ENCODE data around the gene CTAG2. TPM values are rescaled to one million over a fixed set of nuclear protein-coding genes. Genes with fewer than 3 reads are reported as not detected.
"Not testable (repeated sequence)": the region's sequence is repeated elsewhere in the genome, so short reads cannot be mapped to it uniquely, and the experiment has no call there.

The CTAG2 gene
- total RNA-seq, 2 donors from 2014 or later: not detected

DNA sequence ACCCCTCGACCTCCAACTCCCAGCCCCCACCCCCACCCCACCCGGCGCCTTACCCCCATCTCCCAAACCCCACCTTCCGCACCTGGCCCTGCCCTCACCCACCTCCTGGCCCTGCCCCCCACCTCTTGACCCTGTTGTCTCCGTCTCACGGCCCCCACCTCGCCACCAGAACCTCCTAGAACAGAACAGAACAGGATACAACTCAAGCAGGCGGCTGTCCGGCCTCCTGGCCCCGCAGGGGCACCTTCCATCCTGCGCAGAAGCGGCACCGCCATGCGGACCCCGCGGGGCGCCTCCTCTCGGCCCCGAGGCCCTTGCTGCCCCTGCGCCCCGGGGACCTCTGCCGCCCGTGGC lies 354 bp downstream of the CTAG2 start:
- H3K27me3 ChIP-seq (replicated peaks; ENCODE audit: insufficient read depth): no peaks in the 10 kb centered on the region
- H3K36me3 ChIP-seq: no peaks in the 10 kb centered on the region
- no peaks in the 10 kb centered on the region for H3K4me1 ChIP-seq (ENCODE audit: control insufficient read depth in 1 of 2, low read depth in 2 of 2)
- DNase-seq (ENCODE audit: low spot score) (no peak), ATAC-seq (ENCODE audit: insufficient number of reproducible peaks, low FRiP score, low read depth) (no peak)
- no peak for TF ChIP-seq CTCF (IDR thresholded peaks at IDR 0.05)
- H3K27ac ChIP-seq: no peak overlapping the region
- H3K9me3 ChIP-seq: no peaks in the 10 kb centered on the region
- H3K4me3 ChIP-seq: no peak overlapping the region

- H3K36me3 ChIP-seq: no peaks in the 10 kb centered on the region
- H3K27me3 ChIP-seq (replicated peaks; ENCODE audit: insufficient read depth): no peaks in the 10 kb centered on the region
- TF ChIP-seq CTCF (IDR thresholded peaks at IDR 0.05): no peak
- ATAC-seq (ENCODE audit: insufficient number of reproducible peaks, low FRiP score, low read depth): no peak
- no peak for DNase-seq (ENCODE audit: low spot score)
- H3K4me1 ChIP-seq (ENCODE audit: control insufficient read depth in 1 of 2, low read depth in 2 of 2): no peaks in the 10 kb centered on the region
- no peaks in the 10 kb centered on the region for H3K9me3 ChIP-seq
- H3K27ac ChIP-seq: no peak overlapping the region
- H3K4me3 ChIP-seq: no peak overlapping the region
These were observed 900 bp downstream of the CTAG2 start for GRCh38 chrX:154652311-154653047.

DNA sequence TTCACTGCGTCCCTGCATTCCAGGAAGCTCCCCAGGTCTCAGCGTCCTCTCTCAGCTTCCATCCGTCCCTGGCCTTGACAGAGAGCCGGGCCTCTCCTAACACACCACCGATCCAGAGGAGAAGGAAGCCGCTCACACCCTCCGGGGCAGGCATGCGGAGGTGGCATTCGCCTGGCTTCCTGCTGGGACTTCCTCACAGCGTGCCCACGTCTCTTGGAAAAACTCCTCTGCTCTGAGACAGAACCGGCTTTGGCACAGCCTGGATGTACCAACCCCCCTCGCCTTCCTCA lies 3.2 kb downstream of the CTAG2 start:
- DNase-seq (ENCODE audit: low spot score) (no peak), ATAC-seq (ENCODE audit: insufficient number of reproducible peaks, low FRiP score, low read depth) (no peak)
- H3K27ac ChIP-seq: no peak overlapping the region
- no peaks in the 10 kb centered on the region for H3K36me3 ChIP-seq
- no peaks in the 10 kb centered on the region for H3K27me3 ChIP-seq (replicated peaks; ENCODE audit: insufficient read depth)
- no peak overlapping the region for H3K4me3 ChIP-seq
- no peaks in the 10 kb centered on the region for H3K4me1 ChIP-seq (ENCODE audit: control insufficient read depth in 1 of 2, low read depth in 2 of 2)
- no peak for TF ChIP-seq CTCF (IDR thresholded peaks at IDR 0.05)
- H3K9me3 ChIP-seq: no peaks in the 10 kb centered on the region

DNA sequence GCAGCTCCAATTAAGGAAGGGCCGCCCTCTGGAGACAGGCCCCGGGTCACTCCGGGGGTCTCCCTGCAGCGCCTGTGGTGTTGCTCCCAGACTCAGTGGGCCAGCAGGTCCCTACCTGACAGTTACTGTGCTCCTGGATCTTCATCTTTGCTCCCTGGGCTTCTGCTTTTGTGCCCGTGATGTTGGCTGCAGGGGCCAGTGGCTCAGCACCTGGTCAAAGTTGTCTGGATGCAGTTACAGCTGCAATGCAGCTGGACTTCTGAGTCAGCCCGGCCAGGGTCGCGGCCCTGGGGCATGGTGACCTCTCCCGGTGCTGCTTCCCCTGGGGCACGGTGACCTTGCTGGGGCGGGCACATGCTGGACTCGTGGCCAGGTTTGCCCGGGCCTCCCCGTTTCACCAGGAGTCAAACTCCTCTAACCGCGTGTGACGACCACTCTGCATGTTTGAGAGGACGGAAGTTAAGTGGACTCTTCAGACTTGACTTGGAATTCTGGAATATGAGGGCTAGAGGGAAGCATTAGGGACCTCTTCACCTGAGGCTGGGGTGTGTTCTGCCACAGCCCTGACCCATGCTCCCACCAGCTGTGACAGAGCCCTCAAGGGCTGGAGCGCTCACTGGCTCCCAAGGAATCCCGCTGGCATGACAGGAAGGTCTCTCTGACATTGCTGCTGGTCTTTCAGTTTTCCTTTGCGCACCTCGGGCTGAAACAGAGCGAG lies 3.7 kb downstream of the CTAG2 start:
- Histone ChIP-seq H3K27ac (no peak overlapping the region), H3K4me1 (ENCODE audit: control insufficient read depth in 1 of 2, low read depth in 2 of 2) (no peaks in the 10 kb centered on the region), H3K27me3 (replicated peaks; ENCODE audit: insufficient read depth) (no peaks in the 10 kb centered on the region), H3K9me3 (no peaks in the 10 kb centered on the region), H3K4me3 (no peak overlapping the region), H3K36me3 (no peaks in the 10 kb centered on the region)
- DNase-seq (ENCODE audit: low spot score): no peak
- no peak for TF ChIP-seq CTCF (IDR thresholded peaks at IDR 0.05)
- ATAC-seq (ENCODE audit: insufficient number of reproducible peaks, low FRiP score, low read depth): no peak

DNA sequence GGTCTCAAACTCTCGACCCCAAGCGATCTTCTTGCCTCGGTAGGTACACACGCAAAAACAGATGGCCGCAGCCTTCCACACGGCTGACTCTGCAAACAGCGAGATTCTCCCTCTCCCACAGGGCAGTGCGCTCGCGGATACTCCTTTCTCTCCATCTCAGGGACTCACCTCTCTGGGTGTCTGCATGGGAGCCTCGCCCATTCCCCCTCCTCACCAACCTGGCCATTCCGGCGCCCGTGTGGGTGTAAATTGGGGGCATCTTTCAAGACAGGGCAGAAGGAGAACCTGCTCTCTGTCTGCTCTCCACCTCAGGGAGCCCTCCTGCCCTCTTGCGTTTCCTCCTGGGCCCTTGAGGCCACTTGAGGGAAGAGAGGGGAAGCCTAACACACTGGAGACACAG lies 4.4 kb downstream of the CTAG2 start:
- Histone ChIP-seq H3K36me3 (no peaks in the 10 kb centered on the region), H3K27ac (no peak overlapping the region), H3K4me3 (no peak overlapping the region), H3K27me3 (replicated peaks; ENCODE audit: insufficient read depth) (no peaks in the 10 kb centered on the region), H3K9me3 (no peaks in the 10 kb centered on the region), H3K4me1 (ENCODE audit: control insufficient read depth in 1 of 2, low read depth in 2 of 2) (no peaks in the 10 kb centered on the region)
- no peak for DNase-seq (ENCODE audit: low spot score)
- no peak for ATAC-seq (ENCODE audit: insufficient number of reproducible peaks, low FRiP score, low read depth)
- no peak for TF ChIP-seq CTCF (IDR thresholded peaks at IDR 0.05)

DNA sequence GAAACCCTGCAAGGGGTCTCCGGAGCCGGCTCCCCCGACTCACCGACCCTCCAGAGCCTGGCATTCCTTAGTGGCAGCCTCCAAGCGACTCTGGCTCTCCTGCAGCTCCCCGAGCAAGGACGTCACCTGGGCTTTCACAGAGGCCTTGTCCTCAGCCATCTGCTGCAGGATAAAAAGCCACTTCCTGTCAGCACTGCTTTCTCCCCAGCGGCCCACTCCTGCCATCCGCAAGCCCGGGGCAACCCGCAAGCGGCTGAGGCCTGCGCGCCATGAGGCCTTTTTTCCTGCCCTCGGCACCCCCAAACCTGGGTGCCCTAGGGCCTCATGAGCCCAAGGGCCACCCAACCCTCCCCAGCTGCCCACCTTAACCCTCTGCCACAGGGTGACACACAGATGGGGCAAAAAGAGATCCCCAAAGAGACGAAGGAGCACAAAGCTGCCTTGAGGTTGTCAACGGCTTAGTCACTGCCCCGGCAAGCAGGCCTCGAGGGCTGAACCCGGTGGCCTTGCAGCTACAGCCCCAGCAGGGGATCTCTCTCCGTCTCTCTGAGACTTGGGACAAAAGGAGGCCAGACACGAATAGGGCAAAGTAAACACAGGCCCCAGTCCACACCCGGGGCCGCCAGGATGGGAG lies 7.5 kb downstream of the CTAG2 start:
- not testable (repeated sequence) for H3K27me3 ChIP-seq (replicated peaks; ENCODE audit: insufficient read depth); H3K27ac ChIP-seq; ATAC-seq (ENCODE audit: insufficient number of reproducible peaks, low FRiP score, low read depth); H3K4me3 ChIP-seq; H3K36me3 ChIP-seq; H3K4me1 ChIP-seq (ENCODE audit: control insufficient read depth in 1 of 2, low read depth in 2 of 2); DNase-seq (ENCODE audit: low spot score); H3K9me3 ChIP-seq

- not testable (repeated sequence) for H3K9me3 ChIP-seq; H3K27me3 ChIP-seq (replicated peaks; ENCODE audit: insufficient read depth); H3K27ac ChIP-seq; H3K36me3 ChIP-seq; H3K4me3 ChIP-seq; ATAC-seq (ENCODE audit: insufficient number of reproducible peaks, low FRiP score, low read depth); DNase-seq (ENCODE audit: low spot score); H3K4me1 ChIP-seq (ENCODE audit: control insufficient read depth in 1 of 2, low read depth in 2 of 2)
These were observed 9.7 kb downstream of the CTAG2 start for GRCh38 chrX:154643708-154644107.

DNA sequence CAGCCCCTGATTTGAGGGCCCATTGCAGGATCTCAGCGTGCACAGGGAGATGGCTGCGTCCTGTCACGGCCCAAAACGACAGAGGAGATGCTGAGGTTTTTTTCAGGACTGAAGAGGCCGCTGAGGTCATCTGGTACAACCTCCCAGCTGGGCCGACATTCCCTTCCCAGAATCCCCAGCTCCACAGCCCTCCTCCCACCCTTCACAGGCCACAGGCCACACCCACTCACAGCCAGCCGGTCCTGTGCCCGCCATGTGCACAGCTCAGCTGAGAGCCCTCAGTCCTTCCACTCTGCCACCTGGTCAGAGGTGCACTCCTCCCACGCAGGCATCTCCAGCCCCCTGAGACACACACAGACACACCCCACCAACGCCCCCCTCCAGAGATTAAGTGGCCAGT lies 11.6 kb downstream of the CTAG2 start:
- not testable (repeated sequence) for H3K27me3 ChIP-seq (replicated peaks; ENCODE audit: insufficient read depth); H3K4me3 ChIP-seq; DNase-seq (ENCODE audit: low spot score); H3K4me1 ChIP-seq (ENCODE audit: control insufficient read depth in 1 of 2, low read depth in 2 of 2); H3K27ac ChIP-seq; H3K36me3 ChIP-seq; H3K9me3 ChIP-seq; ATAC-seq (ENCODE audit: insufficient number of reproducible peaks, low FRiP score, low read depth)
